Kasumi-1 (cell line): Measurements from ENCODE around the gene AFAP1L2.
"Not testable (repeated sequence)": the region's sequence is repeated elsewhere in the genome, so short reads cannot be mapped to it uniquely, and the experiment has no call there.

ENCODE experiments used
- DNase-seq, 2 experiments: peaks; one replicate each; lab custom pipeline; 2025; lab: John Stamatoyannopoulos, UW

Gene AFAP1L2

GRCh38 chr10:114335614-114336013, 68.7 kb downstream of the AFAP1L2 start:
- DNase-seq = no peak

- DNase-seq = no peak
Measured at GRCh38 chr10:114334301-114334700, 70.0 kb downstream of the AFAP1L2 start.

- DNase-seq = not testable (repeated sequence)
Measured at GRCh38 chr10:114333441-114333840, 70.9 kb downstream of the AFAP1L2 start.

- no peak for DNase-seq
Measured at GRCh38 chr10:114332301-114333192, 71.8 kb downstream of the AFAP1L2 start.

DNA sequence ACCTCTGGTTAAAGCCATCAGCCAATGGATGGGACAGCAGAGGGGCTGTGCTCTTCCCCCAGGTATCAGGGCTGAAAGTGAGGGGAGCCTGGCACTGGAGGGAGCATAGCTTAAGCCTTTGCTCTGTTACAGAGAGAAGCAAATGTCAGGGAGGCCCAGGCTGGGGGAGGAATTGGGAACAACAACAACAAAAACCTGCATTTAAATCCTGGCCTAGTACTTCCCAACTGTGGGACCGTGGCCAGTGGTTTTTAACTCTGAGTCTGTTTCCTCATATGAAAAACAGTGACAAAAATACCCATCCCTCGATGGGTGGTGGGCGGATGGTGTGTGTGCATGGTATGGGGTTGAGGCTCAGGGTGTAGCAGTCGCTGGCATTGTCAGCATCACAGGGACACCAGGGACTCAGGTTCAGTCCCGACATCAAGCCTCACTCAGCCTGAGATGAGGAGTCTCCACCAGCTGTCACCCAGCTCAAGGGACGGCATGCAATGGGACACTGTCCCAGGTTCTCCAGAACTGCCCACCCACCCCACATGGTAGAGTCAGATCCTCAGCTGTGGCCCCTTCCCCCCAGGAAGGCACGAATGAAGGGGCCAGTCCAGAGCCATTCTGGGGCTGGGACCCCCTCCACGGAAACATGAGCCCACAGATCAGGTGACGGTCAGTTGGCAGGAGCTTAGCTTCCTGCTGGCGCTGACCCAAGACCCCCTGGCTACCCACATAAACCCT, 74.5 kb downstream of the AFAP1L2 start:
- no peak for DNase-seq

- no peak for DNase-seq
Measured at GRCh38 chr10:114328874-114329273, 75.4 kb downstream of the AFAP1L2 start.

GRCh38 chr10:114328441-114328812, 75.9 kb downstream of the AFAP1L2 start:
- no peak for DNase-seq

DNA sequence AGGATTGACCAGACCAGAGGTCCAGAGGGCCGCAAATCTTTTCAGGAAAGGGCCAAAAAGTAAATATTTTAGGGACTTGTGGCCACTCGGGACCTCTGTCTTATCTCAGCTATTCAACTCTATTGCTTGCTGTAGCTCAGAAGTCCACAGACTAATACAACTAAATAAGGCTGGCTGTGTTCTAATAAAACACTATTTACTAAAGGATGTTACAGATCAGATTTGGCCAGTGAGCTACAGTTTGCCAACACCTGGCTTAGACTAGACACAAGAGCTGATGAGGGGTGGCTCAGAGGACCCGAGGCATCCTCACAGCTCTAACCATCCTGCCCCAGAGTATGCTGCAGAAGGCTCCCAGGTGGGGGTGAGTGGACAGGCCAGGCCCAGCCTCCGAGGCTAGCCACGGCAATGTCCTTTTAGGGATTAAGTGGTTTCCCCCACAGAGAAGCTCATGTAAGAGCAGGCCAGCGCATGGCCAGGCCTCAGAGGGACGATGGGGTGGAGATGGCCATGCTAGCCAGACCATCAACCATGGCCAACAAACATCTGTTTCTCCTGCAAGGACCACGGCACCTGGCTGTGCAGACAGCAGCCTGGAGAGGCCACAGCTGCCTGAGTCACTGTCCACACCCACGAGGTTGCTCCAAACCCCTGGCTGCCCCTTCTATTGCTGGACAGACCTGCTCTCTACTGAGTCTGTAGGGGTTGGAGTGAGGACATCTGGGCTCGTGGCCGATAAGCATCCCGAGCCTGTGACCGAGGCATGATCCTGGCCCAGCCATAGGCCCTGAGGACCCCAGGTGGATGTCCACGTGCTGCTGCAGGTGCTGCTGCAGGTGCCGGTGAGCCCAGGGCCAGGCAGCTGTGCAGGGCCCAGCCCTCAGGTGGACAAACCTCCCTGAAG, 76.5 kb downstream of the AFAP1L2 start:
- DNase-seq = no peak

- no peak for DNase-seq
Measured at GRCh38 chr10:114326795-114327194, 77.5 kb downstream of the AFAP1L2 start.

DNA sequence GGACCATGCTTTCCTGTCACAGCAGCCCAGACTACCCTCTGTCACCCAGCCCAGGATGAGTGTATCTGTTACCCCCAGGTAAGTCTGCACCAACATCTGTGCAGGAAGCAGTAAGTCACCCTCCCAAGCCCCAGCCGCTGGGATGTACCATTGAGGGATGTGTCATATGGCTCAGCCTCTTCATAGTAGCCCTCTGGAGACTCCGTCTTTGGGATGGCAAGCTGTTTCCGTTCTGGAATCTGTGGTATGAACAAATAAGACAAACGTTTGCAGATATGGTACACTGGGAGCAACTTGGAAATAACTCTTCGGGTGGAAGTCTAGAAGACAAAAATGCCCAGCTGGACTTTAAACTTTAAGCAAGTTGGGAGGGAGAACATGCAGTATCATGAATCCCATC, 81.3 kb downstream of the AFAP1L2 start:
- no peak for DNase-seq

GRCh38 chr10:114322344-114322743, 82.0 kb downstream of the AFAP1L2 start:
- no peak for DNase-seq

GRCh38 chr10:114320249-114321116, 83.8 kb downstream of the AFAP1L2 start:
- no peak for DNase-seq

DNA sequence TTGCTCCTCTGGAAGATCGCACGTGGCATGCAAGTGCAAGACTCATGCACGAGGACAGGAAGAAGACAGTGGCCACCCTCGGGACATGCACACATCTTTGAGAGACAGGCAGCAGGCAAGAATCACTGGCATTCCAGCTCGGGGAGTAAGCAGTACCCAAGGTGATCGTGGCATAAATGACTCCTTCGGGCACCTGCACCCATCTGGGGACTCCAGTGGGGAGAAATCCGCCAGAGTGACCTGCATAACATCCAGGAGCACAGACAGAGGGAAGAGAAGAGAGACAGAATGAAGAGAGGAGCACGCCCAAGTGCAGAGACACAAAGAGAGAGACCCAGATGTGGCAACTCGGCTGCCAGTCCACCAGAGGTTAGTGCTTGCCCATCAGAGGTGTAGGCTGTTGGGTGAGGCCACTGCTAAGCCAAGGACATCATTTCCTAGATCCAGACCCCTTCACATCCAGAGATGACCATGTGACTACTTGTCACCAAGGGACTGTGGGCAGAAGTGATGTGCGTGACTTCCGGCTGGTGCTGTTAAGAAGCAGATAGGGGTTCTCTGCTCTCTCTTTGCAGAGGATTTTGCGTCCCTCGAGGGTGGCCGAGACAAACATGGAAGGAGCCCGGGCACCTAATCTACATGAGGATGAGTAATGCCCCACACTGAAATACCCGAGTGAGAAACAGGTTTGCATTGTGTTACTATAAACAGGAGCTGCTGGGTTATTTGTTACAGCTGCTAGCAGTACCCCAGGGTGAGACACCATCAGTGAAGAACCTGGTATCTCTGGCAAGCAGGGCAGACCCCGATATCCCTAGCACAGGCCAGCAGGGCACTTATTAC, 84.7 kb downstream of the AFAP1L2 start:
- no peak for DNase-seq

- DNase-seq = no peak
Measured at GRCh38 chr10:114316744-114317143, 87.6 kb downstream of the AFAP1L2 start.

DNA sequence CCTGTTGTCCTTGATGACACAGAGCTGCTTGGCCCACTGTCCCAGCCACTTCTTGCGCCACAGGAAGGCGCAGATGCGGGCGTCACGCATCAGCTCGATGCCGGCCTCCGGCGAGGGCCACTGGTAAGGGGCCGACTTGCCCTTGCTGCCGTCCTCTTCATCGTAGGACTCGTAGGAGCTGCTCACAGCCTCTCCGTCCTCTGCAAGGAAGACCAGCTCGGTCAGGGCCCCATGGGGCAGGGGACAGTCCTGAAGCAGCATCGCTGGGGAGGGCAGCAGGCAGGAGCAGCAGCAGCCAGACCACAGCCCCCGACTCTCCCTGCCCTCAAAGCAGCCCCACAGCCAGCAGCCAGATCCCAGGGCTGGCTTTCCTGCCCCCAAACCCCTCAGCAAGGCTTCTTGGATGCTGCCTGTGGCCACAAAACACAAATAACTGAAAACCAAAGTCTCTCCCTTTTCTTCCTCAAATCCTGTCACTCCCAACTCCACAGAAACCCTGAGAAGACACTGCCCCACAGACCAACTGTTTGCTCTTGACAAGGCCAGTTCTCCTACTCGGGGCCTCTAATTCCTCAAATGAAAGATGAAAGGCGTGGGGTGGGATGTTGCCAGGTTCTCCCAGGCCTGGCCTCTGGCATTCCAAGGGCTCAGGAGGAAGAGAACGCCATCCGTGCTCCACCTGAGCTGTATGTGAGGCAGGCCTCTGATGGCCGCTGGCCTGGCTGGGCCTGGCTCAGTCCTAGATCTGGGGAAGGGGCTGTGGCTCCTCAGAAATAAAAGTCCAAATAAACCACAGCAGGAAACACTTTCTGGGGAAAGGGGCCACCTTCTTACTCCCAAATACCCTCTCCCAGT, 88.5 kb downstream of the AFAP1L2 start:
- no peak for DNase-seq

GRCh38 chr10:114313866-114314265, 90.4 kb downstream of the AFAP1L2 start:
- DNase-seq = no peak

- no peak for DNase-seq
Measured at GRCh38 chr10:114313139-114313538, 91.2 kb downstream of the AFAP1L2 start.

DNA sequence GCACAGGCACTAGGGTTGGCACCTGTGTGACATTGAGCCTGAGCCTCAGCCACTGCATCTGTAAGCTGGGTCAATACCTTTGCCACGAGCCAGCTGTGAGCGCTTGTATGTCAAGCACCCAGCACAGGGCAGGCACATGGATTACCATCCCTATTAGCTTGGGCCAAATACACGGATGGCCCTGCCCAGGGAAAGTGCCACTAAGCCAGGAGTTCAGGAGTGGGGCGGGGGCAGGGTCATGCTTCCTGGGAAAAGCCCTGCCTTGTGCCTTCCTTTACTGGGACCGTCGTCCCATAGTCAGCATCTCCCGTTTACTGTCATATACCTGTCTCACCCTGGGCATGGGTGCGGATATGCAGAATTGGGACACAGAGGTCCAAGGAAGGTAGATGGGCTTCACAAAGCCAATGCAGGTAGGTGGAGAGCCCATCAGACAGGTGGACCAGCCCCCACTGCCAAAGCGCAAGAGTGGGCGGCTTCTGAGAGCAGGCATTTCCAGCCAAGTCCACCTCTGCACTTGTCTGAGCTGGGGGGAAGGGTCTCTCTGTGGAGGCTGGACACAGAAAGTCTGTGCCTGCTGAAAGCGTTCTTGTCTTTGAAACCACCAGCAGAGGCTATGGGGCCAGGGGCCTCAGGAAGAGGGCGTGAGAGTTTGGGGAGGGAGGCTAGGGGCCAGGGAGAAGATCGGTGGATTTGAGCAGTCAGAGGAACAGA, 92.6 kb downstream of the AFAP1L2 start:
- DNase-seq = no peak

- DNase-seq = no peak
Measured at GRCh38 chr10:114311023-114311422, 93.3 kb downstream of the AFAP1L2 start.
